LHCN-M2 (cell line): ENCODE measurements around the gene ZNF627. TPM values are rescaled to one million over a fixed set of nuclear protein-coding genes. Genes with fewer than 3 reads are reported as not detected.
"Not testable (repeated sequence)": the region's sequence is repeated elsewhere in the genome, so short reads cannot be mapped to it uniquely, and the experiment has no call there.

ENCODE experiments used
- DNase-seq: peaks from one replicate; pipeline ENCODE4 v3.0.0-alpha.2; 2012; ENCODE audit warnings: low read depth
- total RNA-seq: library from RNA; depleted of rRNA; stranded (reverse); fragments of >200 nt; gene quantifications from 2 replicates; pipeline ENCODE4 v1.2.3, GENCODE V29; 2014

ZNF627 gene
- total RNA-seq, 1 experiment from 2014 or later = 19.2 TPM

DNA sequence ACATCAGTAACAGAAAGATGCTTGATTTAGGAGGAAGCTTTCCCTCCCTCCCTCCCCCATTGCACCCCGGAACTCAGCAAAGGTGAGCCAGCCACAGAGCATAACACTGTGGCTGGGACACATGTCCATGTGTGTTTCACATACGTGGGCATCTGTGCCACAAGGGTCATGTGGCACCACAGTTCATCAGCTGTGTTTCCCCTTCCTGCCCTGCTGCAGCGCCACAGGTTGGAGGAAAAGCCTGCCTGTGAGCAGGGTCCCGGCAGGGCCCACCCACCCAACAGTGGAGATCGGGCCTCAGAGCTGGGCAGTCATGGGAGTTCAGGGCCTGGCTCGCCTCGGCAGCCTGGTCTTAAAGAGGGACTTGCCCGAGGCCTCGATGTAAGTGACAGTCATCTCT is 22.6 kb upstream of the ZNF627 start:
- no peak for DNase-seq

DNA sequence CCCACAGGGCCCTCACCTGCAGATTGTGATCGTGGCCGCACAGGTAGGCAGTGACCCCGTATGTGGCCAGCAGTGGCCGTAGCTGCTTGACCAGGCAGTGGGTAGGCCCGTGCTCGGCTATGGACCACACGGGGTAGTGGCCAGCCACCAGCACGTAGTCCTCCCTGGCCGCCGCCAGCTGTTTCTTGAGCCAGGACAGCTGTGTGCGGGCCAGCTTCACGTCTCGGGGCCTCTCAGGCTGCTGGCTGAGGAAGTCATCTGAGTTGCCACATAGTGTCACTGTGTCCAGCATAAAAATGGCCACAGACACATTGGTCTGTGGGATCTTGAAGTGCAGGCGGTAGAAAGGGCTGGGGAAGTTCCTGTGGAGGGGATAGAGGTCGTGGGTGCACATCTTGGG is 21.1 kb upstream of the ZNF627 start:
- DNase-seq = no peak

DNA sequence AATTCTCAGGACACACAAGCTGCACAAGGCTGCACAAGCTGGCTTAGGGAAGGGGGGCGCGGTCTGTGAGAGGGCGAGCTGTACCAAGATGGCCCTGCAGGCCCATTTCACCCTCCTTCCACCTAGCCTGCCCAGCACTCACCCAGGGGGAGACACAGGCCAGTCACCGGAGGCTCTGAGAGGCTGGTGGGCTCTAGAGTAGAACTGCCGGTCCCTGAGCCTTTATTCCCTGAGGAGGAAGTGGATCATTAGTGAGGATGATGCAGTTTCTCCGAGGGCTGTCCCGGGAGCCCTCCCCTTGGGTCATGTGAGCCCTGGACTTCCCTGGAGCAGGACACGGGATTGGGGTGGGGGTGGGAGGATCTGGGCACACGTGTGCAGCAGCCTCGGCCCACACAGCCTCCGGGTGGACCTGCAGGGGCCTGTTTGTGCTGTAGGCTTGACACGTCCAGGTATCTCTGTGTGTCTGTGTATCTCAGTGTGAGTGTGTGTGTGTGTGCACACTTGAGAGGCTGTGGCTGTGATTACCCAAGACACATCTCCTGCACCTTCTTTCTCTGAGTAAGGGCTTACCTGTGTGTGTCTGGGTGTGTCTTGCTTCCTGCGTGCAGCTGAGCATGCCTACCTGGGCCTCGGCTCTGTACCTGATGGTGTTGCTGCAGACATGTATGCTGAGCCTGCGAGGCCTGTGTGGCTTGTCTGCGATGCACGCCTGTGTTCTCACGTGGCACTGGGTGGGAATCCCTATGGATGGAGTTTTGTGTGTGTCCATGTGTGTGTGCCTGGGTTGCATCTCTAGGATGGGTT is 19.6 kb upstream of the ZNF627 start, which contains the start of gene ACP5:
Gene ACP5, minus strand, starts transcription at position 195 of the 807 bp plus-strand sequence. CDS start 328 bp downstream, outside the sequence.
- no peak for DNase-seq

DNA sequence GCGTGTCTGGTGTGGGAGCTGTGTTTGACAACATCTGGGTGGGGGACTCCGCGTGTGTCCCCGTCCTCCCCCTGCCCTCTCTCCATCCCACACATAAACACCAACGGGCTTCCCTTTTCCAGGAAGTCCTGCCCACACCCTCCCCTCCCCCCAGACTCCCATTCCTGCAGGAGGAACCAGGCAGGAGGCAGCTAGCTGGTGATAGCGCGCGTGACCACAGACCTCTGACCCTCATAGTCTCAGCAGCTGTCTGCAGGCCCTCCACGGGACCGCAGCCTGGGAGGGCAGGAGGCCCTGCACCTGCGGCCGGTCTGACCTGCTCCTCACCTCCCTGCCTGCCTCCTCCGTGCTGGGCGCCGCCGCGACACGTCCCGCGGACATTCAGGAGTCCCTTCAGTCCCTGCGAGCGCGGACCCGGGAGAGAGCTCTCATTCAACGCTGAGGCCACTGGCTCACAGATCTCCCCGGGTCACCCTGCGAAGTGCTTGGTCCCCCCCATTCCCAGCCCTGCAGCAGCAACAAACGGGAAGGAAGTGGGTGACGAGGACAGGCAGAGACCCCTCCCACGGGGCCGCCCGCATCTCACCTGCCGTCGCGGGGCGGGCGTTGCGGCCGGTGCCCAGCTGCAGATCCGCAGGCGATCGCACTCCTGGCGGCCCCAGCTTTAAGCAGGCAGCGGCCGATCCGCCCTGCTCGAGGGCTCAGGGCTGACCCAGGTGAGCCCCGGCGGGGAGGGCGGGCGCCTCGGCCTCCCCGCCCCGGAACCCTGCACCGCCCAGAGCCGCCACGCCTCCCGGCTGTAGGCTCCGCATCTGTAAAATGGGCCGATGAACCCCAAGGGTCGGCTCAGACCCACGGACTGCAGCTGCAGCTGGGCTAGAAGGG is 18.8 kb upstream of the ZNF627 start:
- DNase-seq = peak; percentile 17

DNA sequence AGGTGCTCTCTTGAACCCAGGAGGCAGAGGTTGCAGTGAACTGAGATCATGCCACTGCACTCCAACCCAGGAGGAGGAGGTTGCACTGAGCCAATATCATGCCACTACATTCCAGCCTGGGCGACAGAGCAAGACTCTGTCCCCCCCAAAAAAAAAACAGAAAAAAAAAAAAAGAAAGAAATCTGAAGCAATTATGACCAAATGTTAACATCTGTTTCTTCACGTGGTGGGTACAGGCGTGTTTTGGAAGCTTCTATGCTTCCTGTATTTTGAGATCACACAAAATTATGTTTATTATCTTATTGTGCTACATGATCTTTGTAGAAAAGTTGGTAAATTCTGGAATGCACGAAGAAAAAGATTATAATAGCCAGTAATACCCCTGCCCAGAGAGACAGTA is 17.2 kb upstream of the ZNF627 start:
- no peak for DNase-seq

DNA sequence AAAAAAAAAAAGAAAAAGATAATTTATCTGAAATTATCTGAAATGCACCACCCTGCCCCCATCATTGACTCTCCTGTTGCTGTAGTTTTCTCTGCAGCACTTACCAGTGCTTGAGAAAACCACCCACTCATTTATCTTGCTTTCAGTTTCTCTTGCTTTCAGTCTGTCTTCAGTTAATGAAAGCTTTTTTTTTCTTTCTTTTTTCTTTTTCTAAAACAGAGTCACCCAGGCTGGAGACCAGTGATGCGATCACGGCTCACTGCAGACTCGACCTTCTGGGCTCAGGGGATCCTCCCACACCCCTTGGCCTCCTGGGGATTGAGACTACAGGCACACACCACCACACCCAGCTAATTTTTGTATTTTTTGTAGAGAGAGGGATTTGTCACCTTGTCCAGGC is 15.5 kb upstream of the ZNF627 start:
- no peak for DNase-seq

DNA sequence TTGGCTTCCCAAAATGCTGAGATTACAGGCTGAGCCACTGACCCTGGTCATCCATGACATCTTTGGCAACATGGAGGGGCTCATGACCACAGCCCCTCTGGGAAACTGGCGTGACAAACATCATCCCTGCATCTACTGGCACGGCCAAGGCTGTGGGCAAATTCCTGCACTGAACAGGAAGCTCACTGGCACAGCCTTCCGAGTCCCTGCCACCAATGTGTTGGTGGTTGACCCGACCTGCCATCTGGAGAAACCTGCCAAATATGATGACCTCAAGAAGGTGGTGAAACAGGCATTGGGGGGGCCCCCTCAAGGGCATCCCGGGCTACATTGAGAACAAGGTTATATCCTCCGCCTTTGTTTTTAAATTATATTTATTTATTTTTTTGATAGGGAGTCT is 11.0 kb upstream of the ZNF627 start:
- no peak for DNase-seq

DNA sequence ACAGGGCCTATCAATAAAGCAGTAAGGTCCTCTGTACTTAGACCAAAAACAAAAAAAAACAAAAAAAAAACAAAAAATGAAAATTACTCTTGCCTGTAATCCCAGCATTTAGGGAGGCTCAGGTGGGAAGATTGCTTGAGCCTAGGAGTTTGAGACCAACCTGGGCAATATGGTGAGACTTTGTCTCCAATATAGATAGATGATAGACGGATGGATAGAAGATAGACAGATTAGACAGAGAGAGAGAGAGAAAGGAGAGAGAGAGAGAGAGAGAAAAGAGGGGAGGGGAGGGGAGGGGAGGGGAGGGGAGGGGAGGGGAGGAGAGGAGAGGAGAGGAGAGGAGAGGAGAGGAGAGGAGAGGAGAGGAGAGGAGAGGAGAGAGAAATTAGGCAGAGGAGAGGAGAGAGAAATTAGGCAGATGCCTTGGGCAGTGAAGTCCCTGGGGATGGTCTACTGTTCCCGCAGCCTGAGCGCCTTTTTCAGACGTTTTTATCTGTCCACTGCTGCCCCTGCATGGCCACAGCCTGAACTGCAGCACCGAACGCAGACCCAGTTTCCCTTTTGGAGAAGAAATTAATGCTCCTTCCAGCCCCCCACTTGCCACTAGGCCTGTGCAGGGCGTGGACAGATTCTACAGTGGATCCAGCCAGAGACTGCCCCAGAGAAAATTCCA is 9.8 kb upstream of the ZNF627 start:
- peak; percentile 62 for DNase-seq

DNA sequence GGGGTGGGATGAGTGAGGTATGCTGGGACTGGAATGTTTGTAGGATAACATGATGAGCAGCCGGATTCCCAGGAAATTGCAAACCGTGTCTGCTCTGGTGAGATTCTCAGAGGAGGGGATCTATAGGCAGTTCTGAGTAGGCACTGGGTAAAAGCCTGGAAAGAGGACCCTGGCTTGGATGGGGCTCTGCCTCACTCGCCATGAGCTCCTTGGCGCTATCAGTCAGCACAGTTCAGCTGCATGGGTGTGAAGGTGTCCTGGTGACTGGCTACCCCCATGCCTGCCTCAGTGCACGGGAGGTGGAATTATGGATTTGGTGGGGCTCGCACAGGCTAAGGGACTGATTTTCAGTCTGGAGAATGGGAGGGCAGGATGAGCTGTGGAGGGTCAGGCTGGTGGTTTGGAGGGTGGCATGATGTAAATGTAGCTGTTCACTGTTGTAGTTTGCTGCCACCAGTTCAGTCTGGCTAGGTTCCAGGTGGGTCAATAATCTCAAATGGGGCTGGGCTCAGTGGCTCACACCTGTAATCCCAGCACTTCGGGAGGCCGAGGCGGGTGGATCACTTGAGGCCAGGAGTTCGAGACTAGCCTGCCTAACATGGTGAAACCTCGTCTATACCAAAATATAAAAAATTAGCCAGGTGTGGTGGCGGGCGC is 9.2 kb upstream of the ZNF627 start:
- DNase-seq = no peak

DNA sequence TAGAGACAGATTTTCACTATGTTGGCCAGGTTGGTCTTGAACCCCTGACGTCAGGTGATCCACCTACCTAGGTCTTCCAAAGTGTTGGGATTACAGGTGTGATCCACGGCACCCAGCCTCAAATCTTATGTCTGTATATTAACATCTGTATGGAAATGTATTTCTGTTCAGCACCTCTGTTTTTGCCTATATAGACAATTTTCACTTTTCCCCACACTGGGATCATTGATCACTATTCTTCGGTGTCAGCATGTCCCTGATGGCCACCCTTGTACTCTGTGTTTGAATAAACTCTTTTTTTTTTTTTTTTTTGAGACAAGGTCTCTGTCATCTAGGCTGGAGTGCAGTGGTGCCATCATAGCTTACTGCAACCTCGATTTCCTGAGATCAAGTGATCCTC is 3.2 kb upstream of the ZNF627 start:
- DNase-seq = no peak

DNA sequence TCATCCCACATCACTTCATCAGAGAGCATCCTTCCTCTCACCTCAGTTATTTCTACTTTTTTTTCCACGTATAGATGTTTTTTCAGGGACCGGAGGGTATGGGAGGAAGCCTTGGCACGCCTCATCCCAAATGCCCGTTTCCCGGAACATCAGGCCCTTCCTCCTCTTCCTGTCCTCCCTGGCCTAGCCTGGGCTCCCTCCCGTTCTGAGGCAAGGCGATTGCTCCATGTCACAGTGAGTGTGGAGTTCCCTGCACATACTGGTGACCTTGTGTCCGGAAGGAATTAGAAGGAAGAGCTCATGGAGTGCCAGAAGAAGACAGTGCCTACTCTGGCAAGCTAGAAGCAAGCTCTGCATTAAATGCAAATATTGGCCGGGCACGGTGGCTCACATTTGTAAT is 1.1 kb upstream of the ZNF627 start:
- no peak for DNase-seq

DNA sequence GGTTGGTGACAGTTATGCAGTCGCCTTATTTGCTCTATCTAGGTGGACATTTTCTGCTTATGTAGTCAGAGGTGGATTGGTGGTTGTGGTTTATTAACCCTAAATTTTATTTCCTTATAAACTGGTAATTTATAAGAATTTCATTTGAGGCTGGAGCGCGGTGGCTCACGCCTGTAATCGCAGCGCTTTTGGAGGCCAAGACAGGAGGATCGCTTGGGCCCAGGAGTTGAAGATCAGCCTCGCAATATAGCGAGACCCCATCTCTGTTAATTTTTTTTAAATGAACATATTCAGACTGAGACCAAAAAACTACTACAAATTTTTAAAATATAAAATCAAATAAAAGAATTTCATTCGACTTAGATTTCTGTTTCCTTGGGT is 810 bp downstream of the ZNF627 start:
- DNase-seq = no peak

DNA sequence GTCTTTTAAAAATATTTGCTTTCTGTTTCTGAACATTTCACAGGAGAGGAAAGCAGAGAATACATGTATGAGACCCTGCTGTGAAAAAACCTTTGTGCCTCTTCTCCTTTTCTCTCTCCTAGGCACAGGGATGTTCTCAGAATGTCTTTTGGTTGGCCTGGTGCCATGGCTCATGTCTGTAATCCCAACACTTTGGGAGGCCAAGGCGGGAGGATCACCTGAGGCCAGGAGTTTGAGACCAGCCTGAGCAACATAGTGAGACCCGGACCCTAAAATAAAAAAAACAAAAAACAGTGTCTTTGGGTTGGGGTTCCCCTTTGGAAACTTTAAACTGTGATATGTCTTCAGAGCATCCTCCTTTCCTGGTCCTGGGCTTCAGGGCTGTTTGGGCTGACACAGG is 1.5 kb downstream of the ZNF627 start:
- no peak for DNase-seq

DNA sequence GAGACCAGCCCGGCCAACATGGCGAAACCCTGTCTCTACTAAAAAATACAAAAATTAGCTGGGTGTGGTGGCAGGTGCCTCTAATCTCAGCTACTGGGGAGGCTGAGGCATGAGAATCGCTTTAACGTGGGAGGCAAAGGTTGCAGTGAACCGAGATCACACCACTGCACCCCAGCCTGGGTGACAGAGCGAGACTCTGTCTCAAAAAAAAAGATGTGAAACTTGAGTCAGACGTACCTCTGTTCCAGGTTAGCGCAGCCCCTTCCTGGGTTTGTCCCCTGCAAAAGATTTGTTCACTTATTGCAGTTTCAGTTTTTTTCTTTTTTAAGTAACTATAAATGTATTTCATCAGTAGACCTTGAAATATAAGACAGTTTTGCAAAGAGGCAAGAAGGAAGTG is 2.4 kb downstream of the ZNF627 start:
- not testable (repeated sequence) for DNase-seq

DNA sequence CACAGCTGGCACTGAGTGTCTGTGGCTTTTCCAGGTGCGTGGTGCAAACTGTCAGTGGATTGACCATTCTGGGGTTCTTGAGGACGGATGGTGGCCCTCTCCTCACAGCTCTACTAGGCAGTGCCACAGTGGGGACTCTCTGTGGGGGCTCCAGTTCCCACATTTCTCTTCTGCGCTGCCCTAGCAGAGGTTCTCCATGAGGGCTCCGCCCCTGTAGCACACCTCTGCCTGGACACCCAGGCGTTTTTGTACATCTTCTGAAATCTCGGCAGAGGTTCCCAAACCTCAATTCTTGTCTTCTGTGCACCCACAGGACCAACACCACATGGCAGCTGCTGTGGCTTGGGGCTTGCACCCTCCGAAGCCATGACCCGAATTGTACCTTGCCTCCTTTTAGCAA is 9.2 kb downstream of the ZNF627 start:
- DNase-seq = no peak

DNA sequence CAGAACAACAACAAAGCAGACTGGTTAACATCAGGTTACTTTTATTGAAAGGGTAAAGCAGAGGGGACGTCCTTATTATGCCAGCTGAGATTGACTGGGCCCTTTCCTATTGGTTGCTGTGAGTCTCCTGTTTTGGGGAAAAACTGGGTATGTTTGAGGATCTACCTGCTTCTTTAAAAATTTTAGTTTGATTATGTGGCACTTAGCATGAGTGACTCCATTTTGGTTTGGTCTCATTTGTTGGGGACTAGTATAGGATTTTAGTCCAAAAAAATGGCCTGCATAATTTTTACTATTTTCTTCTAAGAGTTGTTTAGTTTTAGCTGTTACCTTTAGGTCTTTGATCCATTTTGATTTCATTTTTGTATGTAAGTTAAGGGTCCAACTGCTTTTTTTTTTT is 14.4 kb downstream of the ZNF627 start:
- DNase-seq = no peak

DNA sequence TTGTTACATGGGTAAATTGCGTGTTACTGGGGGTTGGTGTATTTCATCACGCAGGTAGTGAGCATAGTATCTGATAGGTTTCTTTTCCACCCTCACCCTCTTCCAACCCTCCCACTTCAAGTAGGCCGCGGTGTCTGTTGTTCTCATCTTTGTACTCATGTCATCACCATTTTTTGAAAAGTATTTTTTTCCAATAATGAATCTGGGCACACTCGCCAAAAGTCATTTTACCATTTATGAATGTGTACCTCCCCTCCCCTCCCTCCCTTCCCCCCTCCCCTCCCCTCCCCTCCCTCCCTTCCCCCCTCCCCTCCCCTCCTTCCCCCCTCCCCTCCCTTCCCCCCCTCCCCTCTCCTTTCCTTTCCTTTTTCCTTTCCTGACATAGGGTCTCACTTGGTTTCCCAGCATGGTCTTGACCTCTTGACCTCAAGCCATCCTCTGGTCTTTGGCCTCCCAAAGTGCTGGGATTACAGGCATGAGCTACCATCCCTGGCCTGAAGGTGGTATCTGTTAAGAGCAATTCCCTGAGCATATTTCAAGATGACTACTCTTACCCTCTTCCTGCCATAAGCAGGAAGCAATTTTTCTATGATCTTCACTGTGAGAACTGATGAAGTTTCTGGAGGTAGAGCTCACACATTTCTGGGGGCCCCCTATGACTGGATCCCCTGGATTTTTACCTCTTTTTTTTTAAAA is 15.7 kb downstream of the ZNF627 start:
- no peak for DNase-seq

DNA sequence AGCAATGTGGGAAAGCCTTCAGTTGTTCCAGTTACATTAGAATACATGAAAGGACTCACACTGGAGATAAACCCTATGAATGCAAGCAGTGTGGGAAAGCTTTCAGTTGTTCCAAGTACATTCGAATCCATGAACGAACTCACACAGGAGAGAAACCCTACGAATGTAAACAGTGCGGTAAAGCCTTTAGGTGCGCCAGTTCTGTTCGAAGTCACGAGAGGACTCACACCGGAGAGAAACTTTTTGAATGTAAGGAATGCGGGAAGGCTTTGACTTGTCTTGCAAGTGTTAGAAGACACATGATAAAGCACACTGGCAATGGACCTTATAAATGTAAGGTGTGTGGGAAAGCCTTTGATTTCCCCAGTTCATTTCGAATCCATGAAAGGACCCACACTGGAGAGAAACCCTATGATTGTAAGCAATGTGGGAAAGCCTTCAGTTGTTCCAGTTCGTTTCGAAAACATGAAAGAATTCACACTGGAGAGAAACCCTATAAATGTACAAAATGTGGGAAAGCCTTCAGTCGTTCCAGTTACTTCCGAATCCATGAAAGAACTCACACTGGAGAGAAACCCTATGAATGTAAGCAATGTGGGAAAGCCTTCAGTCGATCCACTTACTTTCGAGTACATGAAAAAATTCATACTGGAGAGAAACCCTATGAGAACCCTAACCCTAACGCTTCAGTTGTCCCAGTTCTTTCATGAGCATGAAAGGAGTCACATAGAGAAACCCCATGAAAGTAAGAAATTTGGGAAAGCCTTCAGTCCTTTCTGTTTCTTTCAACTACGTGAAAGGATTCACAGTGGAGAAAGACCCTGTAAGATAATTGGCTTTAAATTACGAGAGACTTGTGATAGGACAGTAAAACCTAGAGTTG is 20.1 kb downstream of the ZNF627 start:
- DNase-seq = peak; percentile 9

DNA sequence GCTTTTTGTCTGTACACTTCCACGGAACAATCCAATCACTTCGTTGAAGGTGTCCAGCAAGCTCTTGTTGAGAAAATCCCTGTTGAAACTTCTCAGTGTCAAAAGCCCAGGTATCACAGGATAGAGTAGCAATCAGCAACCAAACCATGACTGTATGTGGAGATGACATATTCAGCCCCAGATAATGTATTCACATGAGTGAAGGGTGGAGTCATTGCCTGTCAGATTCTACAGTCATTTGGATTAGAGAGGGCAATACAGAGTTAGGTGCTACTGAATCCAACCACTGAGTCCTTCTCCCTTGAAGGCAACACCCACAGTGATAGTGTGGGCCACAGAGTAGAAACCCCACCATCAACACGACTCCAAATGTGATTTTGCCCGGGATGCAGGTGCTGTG is 23.3 kb downstream of the ZNF627 start:
- DNase-seq = no peak

DNA sequence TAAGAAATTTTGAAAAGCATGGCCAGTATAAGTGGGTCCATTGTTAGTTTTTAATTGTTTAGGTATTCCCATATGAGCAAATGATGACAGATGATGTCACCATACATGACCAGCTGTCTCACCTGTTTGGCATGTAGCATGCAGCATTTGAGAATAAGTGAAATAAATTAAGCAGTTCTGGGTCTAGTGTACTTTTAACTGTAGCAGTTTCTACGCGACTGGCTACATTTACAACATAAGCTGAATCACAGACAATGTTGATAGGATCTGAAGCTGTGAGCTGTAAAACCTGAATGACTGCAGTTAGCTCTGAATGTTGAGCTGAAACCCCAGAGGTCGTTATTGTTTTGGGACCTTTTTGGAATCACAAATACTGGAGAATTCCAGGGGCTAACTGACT is 25.1 kb downstream of the ZNF627 start:
- not testable (repeated sequence) for DNase-seq
